ENCODE measurements around the gene SRRM3.

DNA sequence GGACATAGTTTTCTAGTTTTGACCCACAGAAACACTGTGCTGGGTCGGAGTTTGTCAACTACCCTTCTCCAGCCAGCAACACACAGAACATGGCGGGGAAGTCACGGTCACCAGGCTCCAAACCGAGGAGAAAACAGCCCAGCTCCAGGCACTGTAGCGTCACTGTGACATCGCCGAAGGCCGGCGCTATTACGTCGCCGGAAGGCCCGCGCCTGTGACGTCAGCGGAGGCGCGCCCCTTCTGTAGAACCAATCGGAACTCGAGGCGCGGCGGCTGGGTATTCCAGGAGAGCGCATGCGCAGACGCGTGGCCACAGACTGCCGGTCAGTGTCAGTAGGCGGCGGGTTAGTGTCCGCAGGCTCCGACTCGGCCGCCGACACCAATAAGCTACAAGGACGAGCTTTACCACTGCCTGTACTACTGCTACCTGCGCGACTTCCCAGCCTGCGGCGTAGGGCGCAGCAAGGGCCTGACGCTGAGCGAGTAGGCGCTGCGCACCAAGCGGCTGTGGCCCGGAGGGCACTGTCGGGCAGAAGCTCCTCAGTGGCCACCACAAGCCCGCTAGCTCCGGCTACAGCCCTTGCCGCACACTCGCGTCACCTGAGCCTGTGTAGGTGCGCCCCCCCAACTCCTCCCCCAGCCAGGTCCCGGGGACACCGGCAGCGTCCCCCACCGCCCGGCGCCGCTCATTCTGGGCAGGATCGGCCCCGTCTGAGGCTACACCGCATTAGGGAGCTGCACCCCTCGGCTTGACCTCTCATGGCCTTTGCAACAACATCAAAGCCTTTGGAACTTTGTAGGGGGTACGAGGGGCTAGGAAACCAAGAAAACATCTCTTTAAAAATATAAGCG is 35.1 kb upstream of the SRRM3 start:
- TF ChIP-seq, protein P1, sequence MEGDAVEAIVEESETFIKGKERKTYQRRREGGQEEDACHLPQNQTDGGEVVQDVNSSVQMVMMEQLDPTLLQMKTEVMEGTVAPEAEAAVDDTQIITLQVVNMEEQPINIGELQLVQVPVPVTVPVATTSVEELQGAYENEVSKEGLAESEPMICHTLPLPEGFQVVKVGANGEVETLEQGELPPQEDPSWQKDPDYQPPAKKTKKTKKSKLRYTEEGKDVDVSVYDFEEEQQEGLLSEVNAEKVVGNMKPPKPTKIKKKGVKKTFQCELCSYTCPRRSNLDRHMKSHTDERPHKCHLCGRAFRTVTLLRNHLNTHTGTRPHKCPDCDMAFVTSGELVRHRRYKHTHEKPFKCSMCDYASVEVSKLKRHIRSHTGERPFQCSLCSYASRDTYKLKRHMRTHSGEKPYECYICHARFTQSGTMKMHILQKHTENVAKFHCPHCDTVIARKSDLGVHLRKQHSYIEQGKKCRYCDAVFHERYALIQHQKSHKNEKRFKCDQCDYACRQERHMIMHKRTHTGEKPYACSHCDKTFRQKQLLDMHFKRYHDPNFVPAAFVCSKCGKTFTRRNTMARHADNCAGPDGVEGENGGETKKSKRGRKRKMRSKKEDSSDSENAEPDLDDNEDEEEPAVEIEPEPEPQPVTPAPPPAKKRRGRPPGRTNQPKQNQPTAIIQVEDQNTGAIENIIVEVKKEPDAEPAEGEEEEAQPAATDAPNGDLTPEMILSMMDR (IDR thresholded peaks at IDR 0.05 in 8 of 11, conservative IDR thresholded peaks at IDR 0.05 in 3 of 11): peak in 5 of 11 experiments; percentile 20 to 50 (median 34)
- TF ChIP-seq POLR2A (IDR thresholded peaks at IDR 0.05): peak in 1 of 3 donors; percentile 34
